GM18861 (cell line): ENCODE measurements around the gene GLRA3.
"Not testable (repeated sequence)": the region's sequence is repeated elsewhere in the genome, so short reads cannot be mapped to it uniquely, and the experiment has no call there.

Source experiments
- ATAC-seq: cut with Tn5 transposase; IDR thresholded peaks from one replicate; pipeline ENCODE4 v1.9.1; 2021; ENCODE audit not compliant: unreplicated experiment

The GLRA3 gene

DNA sequence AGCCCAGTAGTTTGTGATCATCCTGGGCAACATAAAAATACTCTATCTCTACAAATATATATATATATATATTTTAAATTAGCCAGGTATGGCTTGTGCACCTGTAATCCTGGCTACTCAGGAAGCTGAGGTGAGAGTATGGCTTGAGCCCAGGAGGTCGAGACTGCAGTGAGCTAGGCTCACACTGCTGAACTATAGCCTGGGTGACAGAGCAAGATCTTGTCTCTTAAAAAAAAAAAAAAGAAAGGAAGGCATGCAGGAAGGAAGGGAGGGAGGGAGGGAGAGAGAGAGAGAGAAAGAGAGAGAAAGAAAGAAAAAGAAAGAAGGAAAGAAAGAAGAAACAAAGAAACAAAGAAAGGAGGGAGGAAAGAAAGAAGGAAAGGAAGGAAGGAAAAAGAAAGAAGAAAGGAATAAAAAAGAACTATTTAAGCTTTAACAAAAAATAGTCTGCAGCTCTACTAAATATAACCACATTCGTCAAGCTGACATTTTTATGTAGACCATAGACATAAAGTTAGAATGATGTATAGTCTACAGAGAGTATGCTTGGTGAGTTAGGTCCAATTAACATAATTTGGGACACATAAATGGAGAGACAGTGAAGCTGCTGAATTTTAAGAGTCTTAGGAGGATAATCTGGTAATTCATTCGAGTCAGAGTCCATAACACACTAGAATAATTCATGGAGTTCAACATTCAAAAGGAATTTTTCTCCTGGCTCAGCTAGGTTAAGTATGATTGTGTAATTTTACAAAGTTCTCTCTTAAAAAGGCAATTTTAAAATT lies 111.9 kb downstream of the GLRA3 start:
- ATAC-seq = no peak

DNA sequence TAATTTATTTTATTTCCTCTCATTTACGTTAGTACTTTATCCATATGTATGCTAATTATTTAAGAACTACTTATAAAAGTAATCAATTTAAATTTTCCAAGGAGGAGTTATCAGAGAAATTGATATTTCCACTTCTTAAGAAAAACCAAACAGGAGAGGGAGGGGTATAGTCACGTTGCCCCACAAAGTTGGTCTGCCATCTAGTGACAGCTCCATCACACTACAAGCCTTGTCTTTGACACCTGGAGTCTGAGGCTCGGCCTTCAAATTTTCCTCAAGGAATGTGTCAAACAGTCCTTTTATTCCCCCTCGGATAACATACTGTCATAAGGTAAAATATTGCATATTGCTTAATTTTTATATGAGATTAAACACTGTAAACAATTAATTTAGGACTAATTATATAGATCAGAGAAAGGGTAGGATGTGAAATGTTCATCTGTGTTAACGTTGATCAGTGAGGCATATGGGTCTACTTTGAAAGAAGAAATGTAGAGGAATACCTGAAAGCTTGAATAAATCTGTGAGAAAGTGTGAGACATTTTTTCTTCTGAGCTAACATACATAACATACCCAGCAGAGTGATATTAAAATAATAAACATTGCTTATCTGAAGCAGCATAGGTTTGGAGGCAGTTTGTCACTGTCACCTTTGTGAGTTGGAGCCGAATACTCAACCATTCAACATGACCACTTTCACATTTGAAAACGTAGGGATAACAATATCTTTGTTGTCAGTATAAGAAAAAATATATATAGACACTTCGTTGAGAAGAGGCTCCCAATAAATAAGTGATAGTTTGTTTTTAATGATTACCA lies 114.4 kb downstream of the GLRA3 start:
- ATAC-seq = peak; percentile 85

DNA sequence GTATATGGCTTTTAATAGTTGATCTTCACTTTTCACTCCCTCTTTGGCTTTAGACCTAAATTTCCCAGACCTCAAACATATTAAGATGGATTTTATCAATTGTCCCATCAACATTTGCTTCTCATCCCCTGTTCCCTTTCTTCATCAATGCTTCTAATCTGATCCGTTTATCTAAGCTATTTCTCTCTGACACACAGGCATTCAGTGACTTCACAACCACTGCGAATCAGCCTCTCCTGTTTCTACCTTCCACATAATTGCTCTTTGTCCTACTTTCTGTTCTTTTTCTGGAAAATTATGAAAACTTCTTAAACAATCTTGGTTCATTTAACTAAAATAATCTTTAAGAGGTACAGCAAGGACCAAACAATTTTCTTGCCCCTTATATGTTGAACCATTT lies 115.2 kb downstream of the GLRA3 start:
- ATAC-seq = no peak

DNA sequence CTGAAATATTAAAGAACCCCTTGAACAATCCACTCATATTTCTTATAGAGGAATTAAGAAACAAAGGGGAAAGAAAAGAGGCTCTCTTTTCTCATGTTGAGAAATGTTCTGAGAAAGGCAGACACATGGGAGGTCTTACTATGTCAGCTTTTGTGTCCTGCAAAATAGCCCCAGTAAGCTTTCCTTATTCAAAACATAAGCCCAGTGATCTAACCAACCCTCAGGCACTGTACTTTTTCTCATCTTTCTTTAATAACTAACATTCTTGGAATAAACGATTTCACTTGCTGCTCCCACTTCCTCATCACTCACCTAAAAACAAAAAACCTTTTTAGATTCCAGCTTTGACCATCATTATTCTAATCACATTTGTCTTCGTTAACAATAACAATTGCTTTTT lies 115.9 kb downstream of the GLRA3 start:
- ATAC-seq = no peak

DNA sequence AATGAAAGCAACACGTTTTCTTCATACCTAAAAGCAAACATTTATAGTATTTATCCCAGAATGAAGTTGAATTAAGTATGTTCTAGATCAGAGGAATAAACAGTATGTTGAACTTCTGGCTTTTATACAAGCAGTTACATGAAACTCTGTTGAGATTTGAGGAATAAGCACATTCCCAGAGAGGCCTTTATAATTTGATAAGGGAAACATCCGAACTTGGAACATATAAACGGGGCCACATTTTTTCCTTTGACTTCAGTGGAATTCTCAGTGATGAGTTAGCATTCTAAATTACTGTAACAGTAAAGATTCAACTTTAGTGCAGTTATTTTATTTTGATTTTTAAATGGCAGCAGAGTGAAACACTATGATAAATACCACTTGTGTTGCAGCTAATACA lies 119.5 kb downstream of the GLRA3 start:
- no peak for ATAC-seq

DNA sequence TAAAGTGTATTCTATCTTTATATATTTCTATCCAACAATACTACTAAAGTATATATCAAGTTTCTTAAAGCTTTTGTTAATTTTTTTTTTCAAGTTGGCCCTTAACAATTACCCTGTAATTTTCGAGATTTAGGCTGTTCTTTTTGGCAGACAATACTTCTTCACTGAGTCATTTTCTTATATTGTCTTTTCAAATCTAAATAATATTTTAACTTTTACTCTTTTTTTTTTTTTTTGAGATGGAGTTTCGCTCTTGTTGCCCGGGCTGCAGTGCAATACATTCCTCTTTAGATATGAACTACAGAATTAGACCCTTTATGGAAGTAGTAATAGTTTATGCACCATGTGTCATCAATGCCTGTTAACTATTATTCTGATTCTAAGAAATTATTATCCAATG lies 120.7 kb downstream of the GLRA3 start:
- no peak for ATAC-seq

DNA sequence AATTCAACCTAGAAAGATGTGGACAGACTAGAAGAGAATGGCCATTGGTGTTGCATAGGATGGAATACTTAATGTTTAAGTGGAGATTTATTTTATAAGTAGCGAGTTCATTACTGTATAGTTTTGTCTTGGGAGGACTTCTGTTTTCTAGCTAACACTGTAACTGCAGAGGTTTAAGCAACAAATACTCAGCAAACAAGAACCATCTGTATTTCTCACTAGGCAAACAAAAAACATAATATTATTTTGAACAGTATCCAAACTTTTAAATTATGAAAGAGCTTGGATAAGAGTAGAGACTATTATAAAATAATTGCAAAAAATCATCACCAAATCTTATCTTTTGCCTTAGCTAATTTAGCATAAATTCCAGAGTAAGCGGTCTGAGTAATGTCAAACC lies 121.1 kb downstream of the GLRA3 start:
- ATAC-seq = no peak

DNA sequence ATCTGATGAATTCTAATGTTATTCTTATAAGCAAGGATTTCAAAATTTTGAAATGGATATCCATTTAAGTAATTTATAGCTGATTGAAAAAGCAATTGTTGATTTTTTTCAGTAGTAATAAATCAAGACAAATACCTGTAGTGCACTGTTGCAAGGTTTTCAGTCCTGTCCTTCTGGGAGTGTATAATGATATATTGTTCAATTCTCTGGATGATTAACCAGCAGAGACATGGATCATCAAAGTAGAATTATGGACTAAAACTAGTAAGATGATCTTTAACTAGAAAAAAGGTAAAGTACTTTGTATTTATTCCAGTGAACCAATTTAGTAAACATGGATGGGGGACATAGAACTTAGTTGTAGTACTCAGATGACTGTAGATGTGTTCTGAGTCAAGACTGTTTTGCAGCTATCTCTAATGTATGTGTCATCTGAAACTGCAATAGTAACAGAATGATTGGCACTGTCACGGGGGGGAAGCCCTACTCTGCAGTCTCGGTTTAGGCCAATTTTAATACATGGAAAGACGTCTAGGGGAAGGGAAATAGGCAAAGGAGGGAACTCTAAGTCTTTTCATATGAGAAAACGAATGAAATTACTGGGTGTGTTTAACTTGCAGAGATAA lies 121.9 kb downstream of the GLRA3 start:
- peak; percentile 99 for ATAC-seq

DNA sequence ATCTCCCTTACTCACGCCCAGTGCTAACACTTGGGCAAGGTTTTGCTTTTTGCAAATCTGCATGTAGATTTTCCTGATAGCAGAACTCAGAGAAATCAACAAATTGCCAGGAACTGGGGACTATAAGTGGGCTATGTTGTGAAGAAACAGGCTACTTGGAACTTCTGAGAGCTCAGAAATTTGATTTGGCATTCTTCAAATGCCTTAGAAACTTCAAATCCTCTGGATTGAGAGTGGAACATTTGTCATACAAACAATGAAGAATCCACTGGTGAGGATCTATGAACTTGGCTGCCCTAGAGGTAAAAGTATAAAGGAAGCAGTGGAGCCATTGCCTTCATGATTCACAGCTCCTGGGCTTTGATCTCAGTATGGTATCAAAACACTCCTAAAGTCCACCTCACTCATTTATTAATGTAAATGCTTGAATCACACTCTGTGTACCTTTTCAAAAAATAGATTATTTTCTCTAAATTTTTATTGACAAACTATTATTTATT lies 126.0 kb downstream of the GLRA3 start:
- no peak for ATAC-seq

DNA sequence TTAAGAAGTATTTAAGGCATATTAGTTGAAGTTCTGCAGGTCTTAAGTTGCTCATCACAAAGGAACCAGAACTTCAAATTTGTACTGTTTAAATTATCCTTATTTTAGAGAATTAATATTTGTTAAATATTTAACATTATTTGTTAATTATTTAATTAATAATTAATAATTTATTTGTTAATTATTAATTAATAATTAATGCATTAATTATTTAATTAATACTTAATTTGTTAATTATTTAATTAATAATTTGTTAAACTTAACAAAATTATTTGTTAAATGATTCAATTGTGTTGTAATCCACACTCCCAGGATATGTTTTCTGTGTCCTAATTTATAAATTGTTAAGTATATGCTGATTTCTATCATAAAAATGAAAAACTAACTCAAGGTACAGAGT lies 129.4 kb downstream of the GLRA3 start:
- no peak for ATAC-seq

DNA sequence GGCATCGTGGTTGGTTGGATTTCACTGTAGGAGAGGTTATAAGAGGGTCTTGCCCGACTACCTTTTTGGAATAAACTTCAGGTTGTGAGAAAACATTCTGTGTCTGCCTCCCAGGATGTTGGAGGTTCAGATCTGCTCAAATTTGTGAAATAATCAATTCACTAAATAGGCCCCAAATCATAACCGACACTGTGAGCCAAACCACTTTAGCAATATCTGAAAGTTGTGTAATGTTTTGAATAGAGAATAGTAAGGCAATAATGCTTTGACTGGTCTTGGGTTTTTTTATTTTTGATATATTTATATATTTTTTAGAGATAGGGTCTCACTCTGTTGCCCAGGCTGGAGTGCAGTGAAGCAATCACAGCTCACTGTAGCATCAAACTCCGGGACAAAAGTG lies 131.2 kb downstream of the GLRA3 start:
- no peak for ATAC-seq

DNA sequence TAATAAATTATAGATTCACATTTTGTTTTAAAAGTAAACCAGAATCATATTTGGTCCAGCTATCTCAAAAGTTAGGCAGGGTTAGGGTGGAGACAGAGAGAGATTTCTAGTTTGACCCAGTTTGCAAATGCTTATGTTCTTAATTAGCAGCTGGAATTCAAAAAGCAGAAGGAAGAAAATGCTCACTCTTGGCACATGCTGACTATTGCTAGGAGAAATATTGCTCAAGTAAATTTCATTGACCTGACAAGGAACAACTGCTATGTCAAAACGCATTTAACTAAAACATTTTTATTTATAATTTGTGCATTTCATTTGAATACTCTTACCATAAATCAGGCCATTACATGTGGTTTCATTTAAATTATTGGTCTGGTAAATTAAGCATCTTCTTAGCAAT lies 131.8 kb downstream of the GLRA3 start:
- no peak for ATAC-seq

DNA sequence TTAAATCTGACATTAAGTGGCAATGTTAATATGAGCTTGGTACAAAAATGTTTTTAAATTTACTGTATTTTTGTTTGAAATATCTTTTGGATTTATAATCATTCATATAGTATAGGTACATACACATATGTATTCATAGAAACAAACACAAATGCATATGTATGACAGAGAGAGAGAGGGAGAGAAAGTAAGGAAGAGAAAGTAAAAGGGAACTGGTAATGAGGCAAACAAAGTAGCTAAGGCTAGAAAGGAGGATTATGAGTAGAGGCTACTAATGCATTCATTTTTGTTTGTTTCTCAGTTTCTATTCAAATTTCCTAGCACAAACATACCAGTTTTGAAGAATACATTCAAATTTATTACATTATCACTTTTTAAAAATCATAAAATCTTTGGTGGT lies 132.4 kb downstream of the GLRA3 start:
- no peak for ATAC-seq

DNA sequence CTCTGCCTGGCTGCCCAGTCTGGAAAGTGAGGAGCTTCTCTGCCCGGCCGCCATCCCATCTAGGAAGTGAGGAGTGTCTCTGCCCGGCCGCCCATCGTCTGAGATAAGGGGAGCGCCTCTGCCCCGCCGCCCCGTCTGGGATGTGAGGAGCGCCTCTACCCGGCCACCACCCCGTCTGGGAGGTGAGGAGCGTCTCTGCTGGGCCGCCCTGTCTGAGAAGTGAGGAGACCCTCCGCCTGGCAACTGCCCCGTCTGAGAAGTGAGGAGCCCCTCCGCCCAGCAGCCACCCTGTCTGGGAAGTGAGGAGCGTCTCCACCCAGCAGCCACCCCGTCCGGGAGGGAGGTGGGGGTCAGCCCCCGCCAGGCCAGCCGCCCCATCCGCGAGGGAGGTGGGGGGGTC lies 137.2 kb downstream of the GLRA3 start:
- not testable (repeated sequence) for ATAC-seq

DNA sequence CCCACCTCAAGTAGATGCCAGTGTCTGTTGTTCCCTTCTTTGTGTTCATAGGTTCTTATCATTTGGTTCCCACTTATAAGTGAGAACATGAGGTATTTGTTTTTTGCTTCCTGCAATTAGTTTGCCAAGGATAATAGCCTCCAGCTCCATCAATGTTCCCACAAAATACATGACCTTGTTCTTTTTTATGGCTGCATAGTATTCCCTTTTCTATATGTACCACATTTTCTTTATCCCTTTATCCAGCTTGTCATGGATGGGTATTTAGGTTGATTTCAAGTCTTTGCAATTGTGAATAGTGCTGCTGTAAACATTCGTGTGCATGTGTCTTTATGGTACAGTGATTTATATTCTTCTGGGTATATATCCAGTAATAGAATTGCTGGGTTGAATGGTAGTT lies 138.4 kb downstream of the GLRA3 start:
- no peak for ATAC-seq

DNA sequence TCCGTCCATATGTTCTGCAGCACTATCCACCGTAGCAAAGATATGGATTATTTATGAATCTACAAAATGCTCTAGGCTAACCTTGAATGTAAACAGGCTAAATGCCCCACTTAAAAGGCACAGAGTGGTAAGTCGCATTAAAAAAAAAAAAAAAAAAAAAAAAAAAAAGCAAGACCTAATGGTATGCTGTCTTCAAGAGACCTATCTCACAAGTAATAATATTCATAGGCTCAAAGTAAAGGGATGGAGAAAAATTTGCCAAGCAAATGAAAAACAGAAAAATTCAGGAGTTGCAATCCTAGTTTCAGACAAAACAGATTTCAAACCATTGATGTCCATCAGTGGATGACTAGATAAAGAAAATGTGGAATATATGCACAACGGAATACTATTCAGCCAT lies 139.4 kb downstream of the GLRA3 start:
- no peak for ATAC-seq

DNA sequence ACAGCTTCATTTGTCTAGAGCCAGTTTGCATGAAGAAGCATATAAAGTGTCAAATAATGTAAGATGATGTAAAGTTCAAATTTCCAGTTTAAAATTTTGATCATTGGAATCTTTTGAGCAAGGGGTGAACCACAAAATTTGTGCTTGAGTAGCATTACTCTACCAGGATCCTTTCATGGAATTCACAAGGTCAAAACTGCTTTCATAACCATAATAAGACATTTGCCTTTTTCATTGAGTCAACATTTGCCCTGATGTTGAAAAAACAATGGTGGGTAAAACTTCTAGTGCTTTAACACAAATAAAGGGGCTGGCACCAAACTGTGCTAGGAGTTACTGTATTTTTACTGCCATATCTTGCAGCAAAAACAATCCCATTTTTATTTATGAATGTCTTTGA lies 142.2 kb downstream of the GLRA3 start:
- no peak for ATAC-seq

DNA sequence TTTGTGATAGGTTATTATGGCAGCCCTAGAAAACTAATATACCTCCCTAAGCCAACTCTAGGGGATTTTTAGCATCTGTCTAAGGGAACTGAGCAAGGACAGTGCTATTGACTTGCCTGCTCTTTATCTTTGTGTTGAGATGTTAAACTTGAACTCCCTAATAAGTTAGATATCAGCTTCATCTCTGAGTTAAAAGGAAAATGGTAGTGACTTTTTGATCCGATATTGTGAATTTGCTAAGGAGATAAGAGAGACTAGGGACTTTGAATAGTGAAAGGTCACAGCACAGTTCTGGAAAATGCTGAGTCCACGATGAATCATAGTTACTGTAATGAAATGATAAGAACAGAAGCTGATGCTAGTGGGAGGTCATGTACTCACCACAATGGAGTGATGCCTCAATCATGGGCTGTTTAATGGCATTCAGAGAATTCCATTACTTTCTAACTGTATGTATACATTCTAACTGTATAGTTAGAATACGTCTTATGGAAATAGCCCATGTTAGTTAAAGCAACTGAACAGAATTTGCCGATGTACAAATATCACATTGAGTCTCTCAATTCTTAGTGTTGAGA lies 147.2 kb downstream of the GLRA3 start:
- ATAC-seq = no peak

DNA sequence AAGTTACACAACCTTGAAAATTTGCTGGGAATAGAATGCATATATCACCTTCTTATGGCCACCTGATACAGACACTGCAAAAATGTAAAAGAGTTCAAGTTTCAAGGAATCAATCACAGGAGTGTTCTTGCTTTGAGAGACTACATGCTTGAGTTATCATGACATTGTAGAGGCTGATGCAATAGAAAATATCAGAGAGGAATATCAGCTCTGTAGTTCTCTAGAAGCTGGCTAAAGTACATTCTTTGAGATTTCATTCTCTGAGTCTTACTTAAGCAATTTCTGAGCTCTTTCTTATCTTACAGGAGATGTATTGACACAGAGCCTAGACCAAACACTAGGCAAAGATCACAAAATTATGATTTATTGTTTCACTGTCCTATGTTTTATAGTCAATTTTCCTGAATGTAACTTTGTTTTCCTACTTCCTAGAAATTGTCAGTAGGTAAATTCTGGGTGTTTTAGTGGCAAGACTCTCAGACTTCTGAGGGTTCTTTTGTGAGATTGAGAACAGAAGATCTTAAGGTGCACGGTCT lies 154.7 kb downstream of the GLRA3 start:
- ATAC-seq = no peak

DNA sequence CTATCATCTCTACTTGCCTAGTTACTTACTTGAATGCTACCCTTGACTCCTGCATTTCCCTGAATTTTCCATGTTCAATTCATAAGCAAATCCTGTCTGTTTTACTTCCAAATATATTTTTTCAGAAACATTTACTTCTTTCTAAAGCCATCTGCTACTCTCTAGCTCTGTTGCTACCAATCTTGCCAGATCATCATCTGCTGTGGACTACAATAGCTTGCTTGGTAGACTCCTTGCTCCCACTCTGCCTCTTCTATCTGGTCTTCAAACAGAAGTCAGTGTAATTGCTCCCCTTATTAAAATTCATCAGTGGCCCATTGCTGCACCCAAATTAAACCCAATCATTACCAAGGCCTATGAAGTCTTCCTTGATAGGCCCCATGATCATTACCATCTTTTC lies 155.2 kb downstream of the GLRA3 start:
- ATAC-seq = no peak

DNA sequence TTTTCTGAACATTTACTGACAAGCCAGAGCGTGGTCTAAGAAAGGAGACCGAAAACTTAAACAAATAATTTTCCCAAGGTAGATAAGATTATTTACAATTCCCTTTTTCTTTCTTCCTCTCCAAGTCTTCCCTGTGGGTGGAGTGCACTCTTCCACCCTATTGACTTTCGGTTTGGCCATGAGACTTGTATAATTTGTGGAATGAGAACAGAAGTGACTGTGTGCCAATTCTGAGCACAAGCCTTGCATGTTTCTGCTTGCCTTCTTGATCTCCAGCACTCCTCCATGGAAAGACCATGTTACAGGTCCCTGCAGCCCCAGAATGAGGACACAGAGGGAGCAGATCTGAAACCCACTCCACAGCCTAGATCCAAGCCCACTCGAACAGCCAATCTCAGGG lies 156.8 kb downstream of the GLRA3 start:
- no peak for ATAC-seq
